HEK293 (cell line): ENCODE results near the gene YIPF4.

Experiments
- HOXC10 ChIP-seq: sonication (generic); formaldehyde crosslinking; IDR thresholded peaks from 2 replicates; pipeline ENCODE4 v1.8.1; 2023; ENCODE audit warnings: mild to moderate bottlenecking, missing genetic modification reagents
- KLF10 ChIP-seq: fragments of 450-650 bp; IDR thresholded peaks from 2 replicates; pipeline ENCODE4 v1.5.1; 2018; ENCODE audit warnings: missing biosample characterization, mild to moderate bottlenecking, missing genetic modification characterization
- MYNN ChIP-seq: fragments of 450-650 bp; formaldehyde crosslinking; IDR thresholded peaks from 2 replicates; pipeline ENCODE4 v1.5.1; 2016; ENCODE audit warnings: missing biosample characterization, missing genetic modification characterization, borderline replicate concordance
- SP2 ChIP-seq: fragments of 450-650 bp; formaldehyde crosslinking; IDR thresholded peaks from 2 replicates; pipeline ENCODE4 v1.5.1; 2016; ENCODE audit warnings: missing biosample characterization, missing genetic modification characterization
- TCF7L2 ChIP-seq: IDR thresholded peaks from 2 replicates; pipeline ENCODE4 v1.6.1; 2011; ENCODE audit warnings: low read depth, mild to moderate bottlenecking, inconsistent platforms, low read length, moderate library complexity, borderline replicate concordance
- YY1 ChIP-seq: fragments of 450-650 bp; formaldehyde crosslinking; IDR thresholded peaks from 2 replicates; pipeline ENCODE4 v1.5.1; 2018; ENCODE audit warnings: missing biosample characterization, missing genetic modification characterization
- ZBTB26 ChIP-seq: fragments of 450-650 bp; formaldehyde crosslinking; optimal IDR thresholded peaks from 2 replicates; pipeline ENCODE3; 2016; ENCODE audit warnings: missing biosample characterization, mild to moderate bottlenecking, missing genetic modification characterization
- ZNF324 ChIP-seq: fragments of 450-650 bp; formaldehyde crosslinking; IDR thresholded peaks from 2 replicates; pipeline ENCODE4 v1.5.1; 2016; ENCODE audit warnings: missing biosample characterization, missing genetic modification characterization
- ZNF585B ChIP-seq: fragments of 450-650 bp; formaldehyde crosslinking; IDR thresholded peaks from 2 replicates; pipeline ENCODE4 v1.5.1; 2016; ENCODE audit warnings: missing biosample characterization, missing genetic modification characterization
- ZNF843 ChIP-seq: fragments of 450-650 bp; formaldehyde crosslinking; IDR thresholded peaks from 2 replicates; pipeline ENCODE4 v1.5.1; 2016; ENCODE audit warnings: missing biosample characterization, missing genetic modification characterization
- TF ChIP-seq, protein P1 (sequence below): fragments of 450-650 bp; formaldehyde crosslinking; IDR thresholded peaks from 2 replicates; pipeline ENCODE4 v1.5.1; 2016; ENCODE audit warnings: missing biosample characterization, missing genetic modification characterization
- TF ChIP-seq, protein P2 (sequence below): fragments of 450-650 bp; formaldehyde crosslinking; IDR thresholded peaks from 2 replicates; pipeline ENCODE4 v1.5.1; 2016; ENCODE audit warnings: missing biosample characterization, missing genetic modification characterization

GRCh38 chr2:32274289-32274688 lies 3.4 kb upstream of the YIPF4 start:
- TF ChIP-seq, protein P1, sequence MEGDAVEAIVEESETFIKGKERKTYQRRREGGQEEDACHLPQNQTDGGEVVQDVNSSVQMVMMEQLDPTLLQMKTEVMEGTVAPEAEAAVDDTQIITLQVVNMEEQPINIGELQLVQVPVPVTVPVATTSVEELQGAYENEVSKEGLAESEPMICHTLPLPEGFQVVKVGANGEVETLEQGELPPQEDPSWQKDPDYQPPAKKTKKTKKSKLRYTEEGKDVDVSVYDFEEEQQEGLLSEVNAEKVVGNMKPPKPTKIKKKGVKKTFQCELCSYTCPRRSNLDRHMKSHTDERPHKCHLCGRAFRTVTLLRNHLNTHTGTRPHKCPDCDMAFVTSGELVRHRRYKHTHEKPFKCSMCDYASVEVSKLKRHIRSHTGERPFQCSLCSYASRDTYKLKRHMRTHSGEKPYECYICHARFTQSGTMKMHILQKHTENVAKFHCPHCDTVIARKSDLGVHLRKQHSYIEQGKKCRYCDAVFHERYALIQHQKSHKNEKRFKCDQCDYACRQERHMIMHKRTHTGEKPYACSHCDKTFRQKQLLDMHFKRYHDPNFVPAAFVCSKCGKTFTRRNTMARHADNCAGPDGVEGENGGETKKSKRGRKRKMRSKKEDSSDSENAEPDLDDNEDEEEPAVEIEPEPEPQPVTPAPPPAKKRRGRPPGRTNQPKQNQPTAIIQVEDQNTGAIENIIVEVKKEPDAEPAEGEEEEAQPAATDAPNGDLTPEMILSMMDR, result no peak
- TF ChIP-seq HOXC10 (CRISPR knock-in tag), result no peak
- no peak for TF ChIP-seq KLF10 (tag by site-specific recombination)
- no peak for TF ChIP-seq ZNF585B
- no peak for TF ChIP-seq ZNF843
- no peak for TF ChIP-seq MYNN (tag by site-specific recombination)
- TF ChIP-seq ZNF324 (tag by site-specific recombination), result no peak
- no peak for TF ChIP-seq SP2
- no peak for TF ChIP-seq YY1 (tag by site-specific recombination)
- no peak for TF ChIP-seq TCF7L2
- no peak for TF ChIP-seq ZBTB26 (tag by site-specific recombination)
- TF ChIP-seq, protein P2, sequence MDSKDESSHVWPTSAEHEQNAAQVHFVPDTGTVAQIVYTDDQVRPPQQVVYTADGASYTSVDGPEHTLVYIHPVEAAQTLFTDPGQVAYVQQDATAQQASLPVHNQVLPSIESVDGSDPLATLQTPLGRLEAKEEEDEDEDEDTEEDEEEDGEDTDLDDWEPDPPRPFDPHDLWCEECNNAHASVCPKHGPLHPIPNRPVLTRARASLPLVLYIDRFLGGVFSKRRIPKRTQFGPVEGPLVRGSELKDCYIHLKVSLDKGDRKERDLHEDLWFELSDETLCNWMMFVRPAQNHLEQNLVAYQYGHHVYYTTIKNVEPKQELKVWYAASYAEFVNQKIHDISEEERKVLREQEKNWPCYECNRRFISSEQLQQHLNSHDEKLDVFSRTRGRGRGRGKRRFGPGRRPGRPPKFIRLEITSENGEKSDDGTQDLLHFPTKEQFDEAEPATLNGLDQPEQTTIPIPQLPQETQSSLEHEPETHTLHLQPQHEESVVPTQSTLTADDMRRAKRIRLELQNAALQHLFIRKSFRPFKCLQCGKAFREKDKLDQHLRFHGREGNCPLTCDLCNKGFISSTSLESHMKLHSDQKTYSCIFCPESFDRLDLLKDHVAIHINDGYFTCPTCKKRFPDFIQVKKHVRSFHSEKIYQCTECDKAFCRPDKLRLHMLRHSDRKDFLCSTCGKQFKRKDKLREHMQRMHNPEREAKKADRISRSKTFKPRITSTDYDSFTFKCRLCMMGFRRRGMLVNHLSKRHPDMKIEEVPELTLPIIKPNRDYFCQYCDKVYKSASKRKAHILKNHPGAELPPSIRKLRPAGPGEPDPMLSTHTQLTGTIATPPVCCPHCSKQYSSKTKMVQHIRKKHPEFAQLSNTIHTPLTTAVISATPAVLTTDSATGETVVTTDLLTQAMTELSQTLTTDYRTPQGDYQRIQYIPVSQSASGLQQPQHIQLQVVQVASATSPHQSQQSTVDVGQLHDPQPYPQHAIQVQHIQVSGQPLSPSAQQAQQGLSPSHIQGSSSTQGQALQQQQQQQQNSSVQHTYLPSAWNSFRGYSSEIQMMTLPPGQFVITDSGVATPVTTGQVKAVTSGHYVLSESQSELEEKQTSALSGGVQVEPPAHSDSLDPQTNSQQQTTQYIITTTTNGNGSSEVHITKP, result no peak
